ENCODE measurements around the gene SARDH.

The SARDH gene

DNA sequence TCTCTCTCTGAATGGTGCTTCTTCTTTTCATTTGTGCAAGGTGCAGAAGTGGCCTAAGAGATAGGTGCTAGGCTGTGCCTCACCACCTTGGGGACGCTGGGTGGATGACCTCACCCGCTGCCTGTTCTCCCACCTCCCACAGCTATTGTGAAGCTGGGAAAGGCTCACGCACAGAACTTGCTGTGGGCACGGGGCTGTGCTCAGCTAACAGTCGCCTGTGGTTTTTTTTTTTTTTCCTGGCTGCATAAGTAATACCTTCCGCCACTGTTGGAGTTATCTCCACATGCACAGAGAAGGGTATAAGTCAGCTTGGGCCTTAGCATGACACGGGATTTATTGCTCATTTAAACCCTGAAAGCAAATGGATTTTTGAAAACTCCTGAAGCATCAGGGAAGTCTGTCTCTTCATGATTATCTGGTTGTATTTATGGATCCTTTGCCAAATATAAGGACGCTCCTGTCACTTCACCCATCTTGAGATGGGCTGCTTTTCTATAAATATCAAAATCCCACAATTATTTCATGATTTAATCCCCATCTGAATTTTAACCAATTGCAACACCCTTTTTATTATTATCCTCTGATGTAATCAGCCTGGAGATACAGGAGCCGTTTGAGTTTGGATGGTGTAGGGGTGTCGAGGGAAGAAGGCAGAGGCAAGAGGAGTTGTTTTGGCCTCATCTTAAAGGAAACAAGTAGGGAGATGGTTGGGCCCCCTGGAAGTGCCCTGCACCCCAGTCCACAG is 93.0 kb downstream of the SARDH start:
- TF ChIP-seq, protein P1, sequence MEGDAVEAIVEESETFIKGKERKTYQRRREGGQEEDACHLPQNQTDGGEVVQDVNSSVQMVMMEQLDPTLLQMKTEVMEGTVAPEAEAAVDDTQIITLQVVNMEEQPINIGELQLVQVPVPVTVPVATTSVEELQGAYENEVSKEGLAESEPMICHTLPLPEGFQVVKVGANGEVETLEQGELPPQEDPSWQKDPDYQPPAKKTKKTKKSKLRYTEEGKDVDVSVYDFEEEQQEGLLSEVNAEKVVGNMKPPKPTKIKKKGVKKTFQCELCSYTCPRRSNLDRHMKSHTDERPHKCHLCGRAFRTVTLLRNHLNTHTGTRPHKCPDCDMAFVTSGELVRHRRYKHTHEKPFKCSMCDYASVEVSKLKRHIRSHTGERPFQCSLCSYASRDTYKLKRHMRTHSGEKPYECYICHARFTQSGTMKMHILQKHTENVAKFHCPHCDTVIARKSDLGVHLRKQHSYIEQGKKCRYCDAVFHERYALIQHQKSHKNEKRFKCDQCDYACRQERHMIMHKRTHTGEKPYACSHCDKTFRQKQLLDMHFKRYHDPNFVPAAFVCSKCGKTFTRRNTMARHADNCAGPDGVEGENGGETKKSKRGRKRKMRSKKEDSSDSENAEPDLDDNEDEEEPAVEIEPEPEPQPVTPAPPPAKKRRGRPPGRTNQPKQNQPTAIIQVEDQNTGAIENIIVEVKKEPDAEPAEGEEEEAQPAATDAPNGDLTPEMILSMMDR (IDR thresholded peaks at IDR 0.05; ENCODE audit: low read depth, low read length), result no peak
- H3K4me3 ChIP-seq (replicated peaks in 1 of 2; ENCODE audit: low read depth in 2 of 2, low read length in 2 of 2), result no peak overlapping the region
- no peak for DNase-seq (ENCODE audit: low read depth in 2 of 2)

DNA sequence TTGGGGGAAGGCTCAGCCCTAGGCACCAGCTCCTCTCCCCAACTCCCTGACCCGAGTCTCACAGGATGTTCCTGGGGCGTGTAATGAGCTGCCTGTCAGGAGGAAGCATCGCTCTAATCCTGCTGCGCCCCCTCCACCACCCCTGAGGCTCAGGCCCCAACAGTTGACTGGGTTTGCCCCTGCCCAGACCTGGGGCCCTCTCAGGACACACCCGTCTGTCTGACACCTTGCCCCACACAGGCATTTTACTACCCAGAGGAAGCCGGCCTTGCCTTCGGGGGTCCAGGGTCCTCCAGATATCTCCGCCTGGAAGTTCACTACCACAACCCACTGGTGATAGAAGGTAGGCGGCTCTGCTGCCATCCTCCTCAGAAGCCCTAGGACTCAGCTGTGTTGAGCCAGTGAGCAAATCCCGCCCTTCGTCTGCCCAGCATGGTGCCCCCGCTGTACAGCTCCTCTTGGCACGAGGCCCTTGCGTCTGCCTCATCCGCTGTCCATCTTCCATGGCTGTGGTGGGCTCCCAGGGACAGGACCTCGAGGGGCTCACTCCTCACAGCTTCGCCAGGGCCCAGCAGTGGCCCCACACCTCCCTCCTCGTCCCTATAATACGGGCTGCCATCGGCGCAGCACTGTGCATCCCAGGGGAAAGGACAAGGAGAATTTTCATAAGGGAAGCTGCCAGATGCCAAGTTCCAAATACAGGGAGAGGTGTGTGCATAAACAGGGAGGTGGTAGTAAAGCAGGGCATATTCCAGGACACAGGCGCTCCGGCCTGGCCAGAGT is 94.0 kb downstream of the SARDH start:
- no peak overlapping the region for H3K4me3 ChIP-seq (replicated peaks in 1 of 2; ENCODE audit: low read depth in 2 of 2, low read length in 2 of 2)
- TF ChIP-seq, protein P1 (IDR thresholded peaks at IDR 0.05; ENCODE audit: low read depth, low read length), result no peak
- no peak for DNase-seq (ENCODE audit: low read depth in 2 of 2)

DNA sequence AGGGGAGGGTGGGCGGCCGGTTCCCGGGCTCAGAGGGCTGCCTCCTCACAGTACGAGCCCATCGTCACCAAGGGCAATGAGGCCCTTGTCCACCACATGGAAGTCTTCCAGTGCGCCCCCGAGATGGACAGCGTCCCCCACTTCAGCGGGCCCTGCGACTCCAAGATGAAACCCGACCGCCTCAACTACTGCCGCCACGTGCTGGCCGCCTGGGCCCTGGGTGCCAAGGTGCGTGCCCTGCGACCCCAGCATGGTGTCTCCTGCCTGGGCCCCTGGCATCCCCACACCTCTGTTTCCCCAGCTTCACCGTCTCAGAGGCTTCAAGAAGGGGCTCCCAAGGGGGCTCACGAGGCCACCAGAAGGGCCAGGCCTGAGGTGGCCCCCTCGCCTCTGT is 94.8 kb downstream of the SARDH start:
- no peak for DNase-seq (ENCODE audit: low read depth in 2 of 2)
- TF ChIP-seq, protein P1 (IDR thresholded peaks at IDR 0.05; ENCODE audit: low read depth, low read length), result no peak
- H3K4me3 ChIP-seq (replicated peaks in 1 of 2; ENCODE audit: low read depth in 2 of 2, low read length in 2 of 2), result no peak overlapping the region

DNA sequence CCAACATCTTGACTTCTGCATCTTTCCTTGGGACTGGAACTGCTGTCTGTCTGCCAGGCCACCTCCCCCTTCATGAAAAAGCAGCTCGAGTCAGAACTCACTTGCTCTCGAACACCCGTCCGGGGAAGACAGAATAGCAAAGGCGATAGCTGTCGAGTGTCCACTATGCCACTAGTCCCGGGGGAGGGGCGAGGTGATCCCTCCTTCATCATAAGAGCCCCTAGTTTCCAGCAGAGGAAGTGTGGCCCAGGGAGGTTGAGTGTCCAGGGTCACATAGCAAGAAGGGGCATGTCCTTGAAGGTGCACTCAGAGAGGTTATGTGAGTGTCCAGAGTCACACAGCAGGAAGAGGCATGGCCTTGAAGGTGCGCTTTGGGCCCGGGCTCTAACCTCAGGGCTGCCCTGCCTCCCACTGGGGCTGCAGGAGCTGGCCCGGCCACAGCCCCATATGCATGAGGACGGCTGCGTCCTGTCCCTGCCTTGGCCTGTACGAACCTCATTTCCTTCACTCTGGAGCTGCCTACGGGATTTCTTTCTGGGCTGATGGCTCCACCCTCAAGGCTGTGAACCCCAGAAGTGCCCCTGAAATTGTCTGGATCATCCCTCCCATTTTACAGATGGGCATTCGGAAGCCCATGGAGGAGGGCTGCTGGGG is 95.3 kb downstream of the SARDH start:
- TF ChIP-seq, protein P1 (IDR thresholded peaks at IDR 0.05; ENCODE audit: low read depth, low read length), result no peak
- H3K4me3 ChIP-seq (replicated peaks in 1 of 2; ENCODE audit: low read depth in 2 of 2, low read length in 2 of 2), result no peak overlapping the region

DNA sequence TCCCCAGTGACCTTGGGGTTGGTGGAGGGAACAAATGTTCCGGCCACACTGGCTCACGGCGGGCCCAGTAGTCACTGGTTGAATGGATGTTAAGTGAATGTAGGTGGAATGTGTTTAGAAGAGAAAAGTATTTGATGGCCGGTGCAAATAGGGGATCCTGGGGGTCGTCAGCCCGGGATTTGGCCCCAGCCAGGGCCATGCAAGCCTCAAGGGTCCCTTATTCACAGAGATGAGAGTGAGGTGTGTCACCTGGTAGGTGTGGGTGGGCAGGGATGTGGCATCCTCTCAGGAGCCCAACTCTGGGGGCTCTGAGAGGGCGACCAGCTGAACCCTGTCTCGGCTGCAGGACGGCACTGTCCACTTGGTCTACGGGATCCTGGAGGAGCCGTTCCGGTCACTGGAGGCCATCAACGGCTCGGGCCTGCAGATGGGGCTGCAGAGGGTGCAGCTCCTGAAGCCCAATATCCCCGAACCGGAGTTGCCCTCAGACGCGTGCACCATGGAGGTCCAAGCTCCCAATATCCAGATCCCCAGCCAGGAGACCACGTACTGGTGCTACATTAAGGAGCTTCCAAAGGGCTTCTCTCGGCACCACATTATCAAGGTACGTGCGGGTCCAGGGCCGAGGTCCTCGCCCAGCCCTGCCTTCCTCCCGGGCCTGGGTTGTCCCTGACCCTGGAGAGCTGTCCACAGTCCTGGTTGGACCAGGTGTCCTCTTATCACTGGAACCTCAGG is 96.1 kb downstream of the SARDH start:
- TF ChIP-seq, protein P1 (IDR thresholded peaks at IDR 0.05; ENCODE audit: low read depth, low read length), result no peak
- no peak overlapping the region for H3K4me3 ChIP-seq (replicated peaks in 1 of 2; ENCODE audit: low read depth in 2 of 2, low read length in 2 of 2)
- DNase-seq (ENCODE audit: low read depth in 2 of 2), result no peak

More for the DNA sequence above, 95.3 kb downstream of the SARDH start:
- no peak for DNase-seq (ENCODE audit: low read depth in 2 of 2)

DNA sequence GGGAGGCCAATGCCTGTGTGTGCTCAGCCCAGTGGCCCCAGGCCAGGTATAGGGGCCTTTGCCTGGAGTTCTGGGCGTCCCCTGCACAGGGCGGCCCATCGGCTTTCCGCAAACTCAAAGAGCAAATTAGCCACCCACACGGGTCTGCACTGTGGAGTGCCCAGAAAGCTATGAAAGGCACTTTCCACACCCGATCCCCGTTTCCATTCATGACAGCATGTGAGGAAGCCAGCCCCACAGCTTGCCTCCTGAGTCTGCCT is 96.8 kb downstream of the SARDH start:
- DNase-seq (ENCODE audit: low read depth in 2 of 2), result no peak
- H3K4me3 ChIP-seq (replicated peaks in 1 of 2; ENCODE audit: low read depth in 2 of 2, low read length in 2 of 2), result no peak overlapping the region

More for the DNA sequence above, 96.8 kb downstream of the SARDH start:
- TF ChIP-seq, protein P1 (IDR thresholded peaks at IDR 0.05; ENCODE audit: low read depth, low read length), result no peak
